Measurements from ENCODE around the gene HSD17B4.
"Not testable (repeated sequence)": the region's sequence is repeated elsewhere in the genome, so short reads cannot be mapped to it uniquely, and the experiment has no call there.

HSD17B4 gene

GRCh38 chr5:119483155-119483554 lies 30.9 kb downstream of the HSD17B4 start:
- DNase-seq: no peak

GRCh38 chr5:119484884-119485283 lies 32.6 kb downstream of the HSD17B4 start:
- DNase-seq: no peak

GRCh38 chr5:119501671-119502179 lies 49.4 kb downstream of the HSD17B4 start:
- DNase-seq: no peak

- not testable (repeated sequence) for DNase-seq
These were observed 51.6 kb downstream of the HSD17B4 start for GRCh38 chr5:119503939-119504338.

- DNase-seq: no peak
These were observed 60.0 kb downstream of the HSD17B4 start for GRCh38 chr5:119512277-119512676.

GRCh38 chr5:119515192-119515591 lies 62.9 kb downstream of the HSD17B4 start:
- DNase-seq: no peak

- not testable (repeated sequence) for DNase-seq
These were observed 64.8 kb downstream of the HSD17B4 start for GRCh38 chr5:119517115-119517514.

- no peak for DNase-seq
These were observed 68.9 kb downstream of the HSD17B4 start for GRCh38 chr5:119521232-119521631.

GRCh38 chr5:119522841-119523240 lies 70.5 kb downstream of the HSD17B4 start:
- no peak for DNase-seq

- DNase-seq: no peak
These were observed 72.2 kb downstream of the HSD17B4 start for GRCh38 chr5:119524485-119524884.

- no peak for DNase-seq
These were observed 75.1 kb downstream of the HSD17B4 start for GRCh38 chr5:119527351-119527750.

- DNase-seq: no peak
These were observed 77.5 kb downstream of the HSD17B4 start for GRCh38 chr5:119529811-119530210.

- DNase-seq: no peak
These were observed 80.3 kb downstream of the HSD17B4 start for GRCh38 chr5:119532637-119533036.

- no peak for DNase-seq
These were observed 85.4 kb downstream of the HSD17B4 start for GRCh38 chr5:119537704-119538103.

GRCh38 chr5:119541716-119542115 lies 89.4 kb downstream of the HSD17B4 start:
- DNase-seq: no peak

- no peak for DNase-seq
These were observed 99.5 kb downstream of the HSD17B4 start for GRCh38 chr5:119551819-119552218.

- DNase-seq: no peak
These were observed 102.3 kb downstream of the HSD17B4 start for GRCh38 chr5:119554597-119554996.

- no peak for DNase-seq
These were observed 118.6 kb downstream of the HSD17B4 start for GRCh38 chr5:119570910-119571309.

- DNase-seq: peak in 1 of 2 donors; percentile 5
These were observed 126.6 kb downstream of the HSD17B4 start for GRCh38 chr5:119578937-119579336.

GRCh38 chr5:119582987-119583386 lies 130.7 kb downstream of the HSD17B4 start:
- DNase-seq: no peak

- DNase-seq: no peak
These were observed 131.4 kb downstream of the HSD17B4 start for GRCh38 chr5:119583684-119584083.
